ENCODE measurements around the gene PRCC. TPM values are rescaled to one million over a fixed set of nuclear protein-coding genes. Genes with fewer than 3 reads are reported as not detected.

PRCC gene
- total RNA-seq, 1 donor from 2014 or later: 93.2 TPM

GRCh38 chr1:156775799-156776198, 8.5 kb downstream of the PRCC start:
- TF ChIP-seq, protein P1, sequence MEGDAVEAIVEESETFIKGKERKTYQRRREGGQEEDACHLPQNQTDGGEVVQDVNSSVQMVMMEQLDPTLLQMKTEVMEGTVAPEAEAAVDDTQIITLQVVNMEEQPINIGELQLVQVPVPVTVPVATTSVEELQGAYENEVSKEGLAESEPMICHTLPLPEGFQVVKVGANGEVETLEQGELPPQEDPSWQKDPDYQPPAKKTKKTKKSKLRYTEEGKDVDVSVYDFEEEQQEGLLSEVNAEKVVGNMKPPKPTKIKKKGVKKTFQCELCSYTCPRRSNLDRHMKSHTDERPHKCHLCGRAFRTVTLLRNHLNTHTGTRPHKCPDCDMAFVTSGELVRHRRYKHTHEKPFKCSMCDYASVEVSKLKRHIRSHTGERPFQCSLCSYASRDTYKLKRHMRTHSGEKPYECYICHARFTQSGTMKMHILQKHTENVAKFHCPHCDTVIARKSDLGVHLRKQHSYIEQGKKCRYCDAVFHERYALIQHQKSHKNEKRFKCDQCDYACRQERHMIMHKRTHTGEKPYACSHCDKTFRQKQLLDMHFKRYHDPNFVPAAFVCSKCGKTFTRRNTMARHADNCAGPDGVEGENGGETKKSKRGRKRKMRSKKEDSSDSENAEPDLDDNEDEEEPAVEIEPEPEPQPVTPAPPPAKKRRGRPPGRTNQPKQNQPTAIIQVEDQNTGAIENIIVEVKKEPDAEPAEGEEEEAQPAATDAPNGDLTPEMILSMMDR (IDR thresholded peaks at IDR 0.05; ENCODE audit: unreplicated experiment): no peak
- H3K4me1 Mint-ChIP-seq (ENCODE audit: low read depth): peaks cover 28% of the 10 kb centered on the region
- no peaks in the 10 kb centered on the region for H3K9me3 Mint-ChIP-seq (ENCODE audit: low read depth)
- DNase-seq (ENCODE audit: low spot score, unreplicated experiment): no peak
- H3K27ac Mint-ChIP-seq: peak overlapping the region; percentile 16
- H3K27me3 Mint-ChIP-seq: no peaks in the 10 kb centered on the region
- peaks cover 11% of the 10 kb centered on the region for H3K36me3 Mint-ChIP-seq (ENCODE audit: insufficient read depth)
- H3K4me3 Mint-ChIP-seq (ENCODE audit: low read depth): no peak overlapping the region

- H3K27ac Mint-ChIP-seq: no peak overlapping the region
- H3K36me3 Mint-ChIP-seq (ENCODE audit: insufficient read depth): peaks cover 6% of the 10 kb centered on the region
- H3K27me3 Mint-ChIP-seq: no peaks in the 10 kb centered on the region
- peaks cover 21% of the 10 kb centered on the region for H3K4me1 Mint-ChIP-seq (ENCODE audit: low read depth)
- no peak for DNase-seq (ENCODE audit: low spot score, unreplicated experiment)
- H3K9me3 Mint-ChIP-seq (ENCODE audit: low read depth): no peaks in the 10 kb centered on the region
- no peak overlapping the region for H3K4me3 Mint-ChIP-seq (ENCODE audit: low read depth)
- TF ChIP-seq, protein P1 (IDR thresholded peaks at IDR 0.05; ENCODE audit: unreplicated experiment): no peak
These were observed 9.6 kb downstream of the PRCC start for GRCh38 chr1:156776942-156777341.

GRCh38 chr1:156777573-156777972, 10.2 kb downstream of the PRCC start:
- Mint-ChIP-seq H3K4me1 (ENCODE audit: low read depth) (peaks cover 15% of the 10 kb centered on the region), H3K27ac (no peak overlapping the region), H3K9me3 (ENCODE audit: low read depth) (no peaks in the 10 kb centered on the region), H3K36me3 (ENCODE audit: insufficient read depth) (peaks cover 7% of the 10 kb centered on the region), H3K27me3 (no peaks in the 10 kb centered on the region), H3K4me3 (ENCODE audit: low read depth) (no peak overlapping the region)
- no peak for DNase-seq (ENCODE audit: low spot score, unreplicated experiment)
- TF ChIP-seq, protein P1 (IDR thresholded peaks at IDR 0.05; ENCODE audit: unreplicated experiment): no peak

- Mint-ChIP-seq H3K27ac (no peak overlapping the region), H3K36me3 (ENCODE audit: insufficient read depth) (peaks cover 7% of the 10 kb centered on the region), H3K9me3 (ENCODE audit: low read depth) (no peaks in the 10 kb centered on the region), H3K4me1 (ENCODE audit: low read depth) (peaks cover 2% of the 10 kb centered on the region), H3K4me3 (ENCODE audit: low read depth) (no peak overlapping the region), H3K27me3 (no peaks in the 10 kb centered on the region)
- TF ChIP-seq, protein P1 (IDR thresholded peaks at IDR 0.05; ENCODE audit: unreplicated experiment): no peak
- DNase-seq (ENCODE audit: low spot score, unreplicated experiment): no peak
These were observed 14.4 kb downstream of the PRCC start for GRCh38 chr1:156781585-156782186.

- no peaks in the 10 kb centered on the region for H3K27me3 Mint-ChIP-seq
These were observed 18.1 kb downstream of the PRCC start for GRCh38 chr1:156785458-156785857.

More at GRCh38 chr1:156785458-156785857, 18.1 kb downstream of the PRCC start:
- H3K27ac Mint-ChIP-seq: no peak overlapping the region
- no peaks in the 10 kb centered on the region for H3K4me1 Mint-ChIP-seq (ENCODE audit: low read depth)
- TF ChIP-seq, protein P1 (IDR thresholded peaks at IDR 0.05; ENCODE audit: unreplicated experiment): no peak
- H3K36me3 Mint-ChIP-seq (ENCODE audit: insufficient read depth): peaks cover 18% of the 10 kb centered on the region
- no peaks in the 10 kb centered on the region for H3K9me3 Mint-ChIP-seq (ENCODE audit: low read depth)
- H3K4me3 Mint-ChIP-seq (ENCODE audit: low read depth): no peak overlapping the region
- no peak for DNase-seq (ENCODE audit: low spot score, unreplicated experiment)
